ENCODE measurements around the gene ZNF3.

ZNF3 gene

DNA sequence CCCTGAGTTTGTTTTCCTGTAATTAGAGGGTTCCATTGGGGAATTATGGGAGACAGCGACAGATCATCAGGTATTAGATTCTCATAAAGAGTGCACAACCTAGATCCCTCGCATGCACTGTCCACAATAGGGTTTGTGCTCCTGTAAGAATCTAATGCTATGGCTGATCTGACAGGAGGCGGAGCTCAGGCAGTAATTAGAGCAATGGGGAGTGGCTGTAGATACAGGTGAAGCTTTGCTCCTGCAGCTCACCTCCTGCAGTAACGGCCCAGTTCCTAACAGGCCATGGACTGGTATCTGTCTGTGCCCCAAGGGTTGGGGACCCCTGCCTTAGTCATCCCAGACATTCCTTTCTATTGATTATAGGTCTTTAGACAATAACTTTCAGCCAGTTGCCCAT, 32.8 kb downstream of the ZNF3 start:
- no peak for DNase-seq

DNA sequence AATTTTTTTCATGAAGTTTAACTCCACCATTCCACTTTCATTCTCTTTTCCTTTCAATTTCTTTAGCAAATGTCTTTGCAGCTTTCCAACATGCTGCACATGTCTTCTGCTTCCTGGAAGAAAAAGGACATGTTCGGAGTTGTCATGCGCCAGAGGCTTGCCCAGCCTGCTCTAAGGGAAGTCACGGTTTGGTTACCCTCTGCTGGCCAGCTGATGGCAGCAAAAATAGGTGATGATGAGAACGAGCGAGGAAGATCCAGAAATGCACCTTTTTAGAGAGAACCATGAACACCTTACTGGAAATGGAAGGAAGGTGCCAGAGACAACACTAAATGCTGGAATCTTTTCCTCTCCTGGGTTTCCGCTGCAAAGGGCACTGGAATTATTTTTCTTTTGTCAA, 36.8 kb downstream of the ZNF3 start:
- DNase-seq = no peak

DNA sequence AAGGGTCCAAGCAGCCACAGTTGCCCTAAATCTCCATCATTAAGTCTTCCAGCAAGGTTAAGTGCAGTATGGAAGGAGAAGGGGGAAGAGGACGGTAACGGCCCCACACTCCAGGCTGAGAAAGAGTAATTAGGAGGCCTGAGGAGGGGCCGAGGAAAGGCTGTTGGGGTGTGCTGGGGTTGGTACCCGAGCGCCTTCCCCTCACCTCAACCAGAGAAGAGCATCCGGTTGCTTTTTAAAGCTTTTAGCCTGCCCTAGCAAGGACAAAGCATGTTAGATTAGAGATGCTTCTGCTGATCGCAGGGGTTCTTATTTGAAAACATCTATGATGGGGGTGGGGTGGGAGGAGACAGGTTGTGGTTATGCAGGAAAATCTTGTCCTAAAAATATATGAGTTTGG, 40.9 kb downstream of the ZNF3 start:
- DNase-seq = no peak

DNA sequence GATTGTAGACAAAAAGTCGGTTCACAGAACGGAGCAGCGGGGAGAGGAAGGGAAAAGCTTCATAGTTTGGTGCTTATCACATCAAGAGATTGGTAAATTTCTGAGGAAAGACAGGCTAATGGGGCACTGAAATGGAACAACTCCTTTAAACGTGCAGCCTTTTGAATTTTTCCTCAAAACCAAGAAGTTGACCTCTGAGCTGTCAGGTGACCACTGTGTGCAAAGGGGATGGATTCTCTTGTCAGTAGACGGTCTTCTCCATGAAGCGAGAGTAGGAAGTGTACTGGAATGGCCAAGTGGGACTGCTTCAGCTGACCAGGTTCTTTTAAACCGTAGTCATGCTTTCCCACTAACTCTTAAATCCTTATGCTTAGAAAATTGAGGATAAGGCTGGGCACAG, 43.2 kb downstream of the ZNF3 start:
- DNase-seq = no peak

DNA sequence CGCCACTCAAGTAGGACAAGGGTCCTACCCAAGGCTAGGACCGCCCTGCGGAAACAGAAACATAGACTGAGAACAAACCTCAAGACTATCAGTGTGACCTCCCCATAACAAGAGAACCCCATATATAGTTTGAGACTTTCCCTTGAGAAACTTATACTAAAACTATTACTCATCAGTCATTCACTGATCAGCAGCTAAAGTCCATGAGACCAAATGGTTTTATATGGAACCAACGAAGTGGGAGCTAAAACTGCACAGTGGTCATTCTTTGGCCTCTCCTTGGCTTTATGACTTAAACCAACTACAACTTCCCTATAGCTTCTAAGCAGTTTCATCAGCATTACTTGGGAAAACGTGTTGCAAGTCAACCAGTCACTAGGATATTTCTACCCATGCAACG, 45.6 kb downstream of the ZNF3 start:
- DNase-seq = no peak

DNA sequence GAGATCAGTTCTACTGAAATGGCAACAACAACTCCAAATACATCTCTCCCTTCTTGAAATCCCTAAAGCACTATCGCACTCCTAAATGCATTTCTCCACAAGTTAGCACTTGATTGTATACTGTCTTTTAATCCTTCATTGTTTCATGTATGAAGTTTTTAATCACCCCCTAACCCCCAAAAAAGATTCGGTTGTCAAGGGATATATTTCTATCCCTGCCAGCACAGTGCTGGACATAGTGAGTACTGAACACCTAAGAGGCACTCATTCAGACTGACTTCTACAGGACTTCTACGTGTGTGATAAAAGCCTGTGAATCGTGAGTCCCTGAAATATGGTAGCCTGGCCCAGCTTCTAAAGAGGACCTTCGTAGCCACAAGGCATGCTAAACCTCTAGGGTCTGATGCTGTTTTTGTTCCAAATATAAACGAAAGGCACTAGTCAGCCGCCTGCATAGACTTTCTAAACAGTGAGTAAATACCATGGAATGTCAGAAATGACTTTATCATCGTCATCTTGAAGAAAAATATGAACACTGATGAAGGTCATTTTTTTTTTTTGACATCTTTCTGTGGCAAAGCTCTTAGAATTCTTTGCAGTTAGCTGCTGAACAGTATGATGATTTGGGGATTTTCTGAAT, 46.5 kb downstream of the ZNF3 start:
- no peak for DNase-seq

DNA sequence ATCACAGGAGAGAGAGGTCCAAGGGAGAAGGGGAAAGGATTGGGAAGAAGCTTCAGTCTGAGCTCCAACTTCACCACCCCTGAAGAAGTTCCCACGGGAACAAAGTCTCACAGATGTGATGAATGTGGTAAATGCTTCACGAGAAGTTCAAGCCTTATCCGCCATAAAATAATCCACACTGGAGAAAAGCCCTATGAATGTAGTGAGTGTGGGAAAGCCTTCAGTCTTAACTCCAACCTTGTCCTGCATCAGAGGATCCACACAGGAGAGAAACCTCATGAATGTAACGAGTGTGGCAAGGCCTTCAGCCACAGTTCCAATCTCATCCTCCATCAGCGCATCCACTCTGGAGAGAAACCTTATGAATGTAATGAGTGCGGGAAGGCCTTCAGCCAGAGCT, 48.0 kb downstream of the ZNF3 start:
- no peak for DNase-seq

DNA sequence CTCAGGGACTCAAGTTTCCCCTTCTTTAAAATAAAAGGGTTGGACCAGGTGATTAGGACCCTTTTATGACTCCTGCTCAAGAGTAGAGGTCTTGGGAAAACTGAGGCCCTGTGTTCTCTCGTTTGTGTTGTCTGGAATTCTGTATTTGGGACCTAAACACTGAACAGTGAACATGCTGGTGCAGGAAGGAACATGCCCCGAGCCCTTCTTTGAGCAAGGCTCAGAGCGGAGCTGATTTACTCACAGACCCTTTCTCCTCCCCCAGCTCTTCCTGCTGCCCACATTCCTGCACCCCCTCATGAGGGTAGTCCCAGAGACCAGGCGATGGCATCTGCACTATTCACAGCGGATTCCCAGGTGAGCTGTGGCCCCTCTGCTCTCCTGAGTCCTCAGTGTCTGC, 51.9 kb downstream of the ZNF3 start:
- no peak for DNase-seq

DNA sequence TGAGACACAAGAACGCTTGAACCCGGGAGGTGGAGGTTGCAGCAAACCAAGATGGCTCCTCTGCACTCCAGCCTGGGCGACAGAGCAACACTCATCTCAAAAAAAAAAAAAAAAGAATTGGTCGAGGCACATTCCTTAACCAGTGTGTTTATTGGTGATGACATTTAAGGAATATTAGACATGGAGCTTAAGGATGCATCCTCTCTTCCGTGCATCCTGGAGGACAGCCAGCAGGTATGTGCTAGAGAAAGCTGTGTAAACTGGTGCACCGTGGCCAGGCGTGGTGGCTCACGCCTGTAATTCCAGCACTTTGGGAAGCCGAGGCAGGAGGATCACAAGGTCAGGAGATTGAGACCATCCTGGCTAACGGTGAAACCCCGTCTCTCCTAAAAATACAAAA, 54.3 kb downstream of the ZNF3 start:
- DNase-seq = no peak

DNA sequence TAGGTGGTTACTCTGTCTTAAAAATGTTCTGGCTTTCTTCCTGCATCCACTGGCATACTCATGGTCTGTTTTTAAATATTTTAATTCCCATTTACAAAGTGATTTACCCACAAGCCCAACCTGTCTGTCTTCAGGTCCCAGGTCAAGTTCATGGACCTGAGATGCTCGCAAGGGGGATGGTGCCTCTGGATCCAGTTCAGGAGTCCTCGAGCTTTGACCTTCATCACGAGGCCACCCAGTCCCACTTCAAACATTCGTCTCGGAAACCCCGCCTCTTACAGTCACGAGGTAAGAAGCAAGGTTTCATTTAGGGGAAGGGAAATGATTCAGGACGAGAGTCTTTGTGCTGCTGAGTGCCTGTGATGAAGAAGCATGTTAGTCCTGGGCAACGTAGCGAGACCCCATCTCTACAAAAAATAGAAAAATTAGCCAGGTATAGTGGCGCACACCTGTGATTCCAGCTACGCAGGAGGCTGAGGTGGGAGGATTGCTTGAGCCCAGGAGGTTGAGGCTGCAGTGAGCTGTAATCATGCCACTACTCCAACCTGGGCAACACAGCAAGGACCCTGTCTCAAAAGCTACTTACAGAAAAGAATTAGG, 57.4 kb downstream of the ZNF3 start:
- no peak for DNase-seq

DNA sequence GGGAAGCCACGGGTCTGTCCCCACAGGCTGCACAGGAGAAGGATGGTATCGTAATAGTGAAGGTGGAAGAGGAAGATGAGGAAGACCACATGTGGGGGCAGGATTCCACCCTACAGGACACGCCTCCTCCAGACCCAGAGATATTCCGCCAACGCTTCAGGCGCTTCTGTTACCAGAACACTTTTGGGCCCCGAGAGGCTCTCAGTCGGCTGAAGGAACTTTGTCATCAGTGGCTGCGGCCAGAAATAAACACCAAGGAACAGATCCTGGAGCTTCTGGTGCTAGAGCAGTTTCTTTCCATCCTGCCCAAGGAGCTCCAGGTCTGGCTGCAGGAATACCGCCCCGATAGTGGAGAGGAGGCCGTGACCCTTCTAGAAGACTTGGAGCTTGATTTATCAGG, 58.0 kb downstream of the ZNF3 start:
- no peak for DNase-seq

DNA sequence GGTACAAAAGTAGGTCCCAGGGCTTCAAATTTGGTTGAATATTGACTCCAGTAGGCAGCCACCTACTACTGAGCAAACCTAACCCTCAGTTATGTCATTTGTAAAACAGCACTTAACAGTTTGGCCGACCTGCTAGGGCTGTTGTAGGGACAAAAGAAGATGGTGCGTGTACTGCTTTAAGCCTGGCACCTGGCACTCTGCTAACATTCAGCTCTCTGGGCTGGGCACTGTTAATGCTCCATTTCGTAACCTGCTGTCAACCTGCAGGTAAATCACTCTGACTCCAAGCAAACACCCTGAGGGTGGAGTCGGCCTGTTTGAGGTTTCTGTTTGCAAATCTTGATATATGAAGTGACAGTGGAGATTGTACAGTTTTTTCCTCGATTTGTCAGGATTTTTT, 58.9 kb downstream of the ZNF3 start:
- DNase-seq = peak; percentile 13

DNA sequence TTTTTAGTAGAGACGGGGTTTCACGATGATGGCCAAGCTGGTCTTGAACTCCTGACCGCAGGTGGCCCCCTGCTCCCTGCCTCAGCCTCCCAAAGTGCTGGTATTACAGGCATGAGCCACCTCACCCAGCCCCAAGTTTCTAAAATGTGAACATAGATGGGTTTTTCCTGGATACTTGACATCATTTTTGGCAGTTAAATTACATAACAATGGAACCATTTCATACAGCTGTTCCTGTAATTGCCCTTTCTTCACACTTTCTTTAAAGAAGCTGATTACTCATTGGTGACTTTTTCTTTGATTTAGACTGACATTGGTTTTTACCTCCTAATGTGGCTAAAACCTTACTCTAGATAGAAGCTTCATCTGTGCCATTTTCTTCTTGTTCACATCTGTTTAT, 60.2 kb downstream of the ZNF3 start:
- DNase-seq = no peak

All from NCI-H1092 treated with DMSO at 0.1 percent for 48 hours (cell line).